KG1 (cell line): Measurements from ENCODE around the gene DBNDD2.
A peak's percentile ranks its signal among the peaks of the same experiment; 100 is the strongest.

ENCODE experiments used
- DNase-seq: peaks from one replicate; lab custom pipeline; 2025; lab: John Stamatoyannopoulos, UW

DBNDD2 gene

DNA sequence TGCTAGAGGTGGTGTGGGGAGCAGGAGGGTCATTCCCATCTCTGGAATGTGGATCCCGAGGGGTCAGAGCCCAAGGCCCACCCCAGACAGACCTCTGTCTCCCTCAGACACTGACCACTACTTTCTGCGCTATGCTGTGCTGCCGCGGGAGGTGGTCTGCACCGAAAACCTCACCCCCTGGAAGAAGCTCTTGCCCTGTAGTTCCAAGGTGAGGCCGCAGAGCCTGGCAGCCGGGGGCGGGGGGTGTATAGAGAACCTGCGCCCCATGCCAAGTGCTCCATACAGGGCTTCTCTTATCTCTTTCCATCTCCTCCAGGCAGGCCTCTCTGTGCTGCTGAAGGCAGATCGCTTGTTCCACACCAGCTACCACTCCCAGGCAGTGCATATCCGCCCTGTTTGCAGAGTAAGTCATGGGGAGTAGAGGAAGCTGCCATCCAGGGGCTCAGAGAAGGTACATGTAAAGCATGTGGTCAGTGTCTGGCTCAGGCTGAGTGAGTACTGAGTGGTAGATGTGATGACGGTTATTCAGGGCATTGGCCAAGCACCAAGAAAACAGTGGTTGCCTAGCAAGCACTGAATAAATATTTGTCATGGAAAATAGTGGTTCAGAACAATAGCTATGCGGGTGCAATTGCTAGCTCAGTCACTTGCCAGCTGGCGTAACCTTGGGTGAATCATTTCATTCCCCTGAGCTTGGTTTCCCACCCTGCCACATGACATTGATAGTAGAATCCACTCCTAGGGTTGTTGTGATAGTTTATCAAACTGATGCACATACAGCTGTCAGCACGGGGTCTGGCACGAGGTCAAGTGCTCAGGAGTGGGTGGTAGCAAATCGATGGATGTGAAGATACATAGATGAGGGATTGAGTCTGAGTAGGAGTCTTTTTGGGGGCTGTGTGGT is 11.4 kb downstream of the DBNDD2 start:
- DNase-seq, result no peak

GRCh38 chr20:45420125-45420524 is 12.0 kb downstream of the DBNDD2 start:
- DNase-seq, result no peak

DNA sequence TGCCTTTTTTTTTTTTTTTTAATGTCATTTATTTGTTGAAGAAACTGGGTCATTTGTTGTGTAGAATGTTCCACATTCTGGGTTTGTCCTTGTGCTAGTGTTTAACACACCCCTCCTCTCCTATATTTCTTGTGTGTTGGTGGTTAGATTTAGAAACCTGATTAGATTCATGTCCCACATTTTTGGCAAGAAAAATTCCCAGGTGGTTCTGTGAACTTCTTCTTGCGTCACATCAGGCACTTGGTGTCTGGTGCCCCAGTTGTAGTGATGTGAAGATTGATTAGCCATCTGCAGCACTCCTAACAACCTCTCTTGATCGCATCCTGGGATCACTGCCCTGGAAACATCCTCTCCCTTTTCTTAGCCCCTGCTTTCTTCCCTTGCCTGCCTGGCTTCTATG is 15.6 kb downstream of the DBNDD2 start:
- DNase-seq, result no peak

DNA sequence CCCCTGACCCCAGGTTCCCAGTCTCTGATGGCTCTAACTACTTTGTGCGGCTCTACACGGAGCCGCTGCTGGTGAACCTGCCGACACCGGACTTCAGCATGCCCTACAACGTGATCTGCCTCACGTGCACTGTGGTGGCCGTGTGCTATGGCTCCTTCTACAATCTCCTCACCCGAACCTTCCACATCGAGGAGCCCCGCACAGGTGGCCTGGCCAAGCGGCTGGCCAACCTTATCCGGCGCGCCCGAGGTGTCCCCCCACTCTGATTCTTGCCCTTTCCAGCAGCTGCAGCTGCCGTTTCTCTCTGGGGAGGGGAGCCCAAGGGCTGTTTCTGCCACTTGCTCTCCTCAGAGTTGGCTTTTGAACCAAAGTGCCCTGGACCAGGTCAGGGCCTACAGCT is 17.5 kb downstream of the DBNDD2 start:
- DNase-seq, result no peak

- no peak for DNase-seq
These were observed 18.4 kb downstream of the DBNDD2 start for GRCh38 chr20:45426320-45427016.

GRCh38 chr20:45427236-45428149 is 19.4 kb downstream of the DBNDD2 start:
- no peak for DNase-seq

GRCh38 chr20:45429618-45430017 is 21.5 kb downstream of the DBNDD2 start:
- no peak for DNase-seq

DNA sequence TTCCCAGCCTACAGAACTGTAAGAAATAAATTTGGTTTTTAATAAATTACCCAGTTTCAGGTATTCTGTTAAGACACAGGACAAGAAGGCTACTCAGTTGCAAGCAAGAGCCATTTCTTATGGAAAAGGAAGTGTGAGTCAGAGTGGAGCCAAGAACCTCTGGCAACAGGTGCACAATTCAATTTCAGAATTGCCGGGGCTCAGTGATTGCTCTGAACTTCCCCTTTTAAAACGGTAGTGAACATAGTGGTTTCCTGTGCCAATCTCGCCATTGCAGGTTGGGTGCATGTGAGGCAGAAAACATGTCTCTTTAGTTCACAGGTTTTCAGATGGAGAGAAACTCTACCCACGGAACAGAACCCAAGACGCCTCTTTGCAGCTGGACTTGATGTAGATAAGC is 24.2 kb downstream of the DBNDD2 start:
- peak; percentile 48 for DNase-seq

DNA sequence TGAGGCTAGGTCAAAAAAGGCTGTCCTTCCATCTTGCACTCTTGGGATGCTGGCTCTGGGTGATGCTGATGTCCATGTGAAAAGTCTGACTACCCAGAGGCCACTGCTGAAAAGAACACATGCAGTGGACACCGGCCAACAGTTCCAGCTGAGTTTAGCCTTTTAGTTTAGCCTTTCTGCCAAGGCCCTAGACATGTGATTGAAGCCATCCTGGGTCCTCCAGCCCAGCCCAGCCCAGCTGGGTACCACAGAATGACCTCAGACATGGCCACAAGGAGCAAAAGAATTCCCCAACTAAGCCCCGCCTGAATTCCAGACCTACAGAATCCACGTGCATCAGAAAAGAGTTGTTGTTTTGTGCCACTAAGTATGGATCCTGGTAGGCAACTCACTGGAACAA is 25.2 kb downstream of the DBNDD2 start:
- no peak for DNase-seq

DNA sequence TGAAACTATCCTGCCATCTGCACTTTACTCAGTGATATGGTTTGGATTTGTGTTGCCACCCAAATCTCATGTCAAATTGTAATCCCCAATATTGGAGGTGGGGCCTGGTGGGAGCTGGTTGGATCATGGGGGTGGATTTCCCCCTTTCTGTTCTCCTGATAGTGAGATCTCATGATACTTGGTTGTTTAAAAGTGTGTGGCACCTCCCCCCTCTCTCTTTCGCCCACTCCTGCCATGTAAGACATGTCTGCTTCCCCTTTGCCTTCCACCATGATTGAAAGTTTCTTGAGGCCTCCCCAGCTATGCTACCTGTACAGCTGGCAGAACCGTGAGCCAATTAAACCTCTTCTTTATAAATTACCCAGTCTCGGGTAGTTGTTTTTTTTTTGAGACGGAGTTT is 25.9 kb downstream of the DBNDD2 start:
- no peak for DNase-seq

GRCh38 chr20:45436732-45437485 is 28.8 kb downstream of the DBNDD2 start:
- peak; percentile 63 for DNase-seq

DNA sequence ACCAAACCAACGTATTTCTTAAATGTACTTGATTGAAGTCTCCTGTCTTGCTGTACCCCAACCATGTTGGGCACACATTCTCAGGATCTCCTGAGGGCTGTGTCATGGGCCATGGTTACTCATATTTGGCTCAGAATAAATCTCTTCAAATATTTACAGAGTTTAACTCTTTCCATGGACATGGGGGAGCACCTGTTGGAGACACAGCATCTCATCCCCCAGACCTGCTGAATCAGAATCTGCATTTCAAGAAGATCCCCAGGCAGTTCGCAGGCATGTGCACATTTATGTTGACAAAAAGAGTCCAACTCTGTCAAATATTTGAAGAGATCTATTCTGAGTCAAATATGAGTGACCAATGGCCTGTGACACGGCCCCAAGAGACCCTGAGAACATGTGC is 32.3 kb downstream of the DBNDD2 start:
- DNase-seq, result no peak

GRCh38 chr20:45440891-45441685 is 33.0 kb downstream of the DBNDD2 start:
- no peak for DNase-seq

- no peak for DNase-seq
These were observed 33.7 kb downstream of the DBNDD2 start for GRCh38 chr20:45441746-45442145.

DNA sequence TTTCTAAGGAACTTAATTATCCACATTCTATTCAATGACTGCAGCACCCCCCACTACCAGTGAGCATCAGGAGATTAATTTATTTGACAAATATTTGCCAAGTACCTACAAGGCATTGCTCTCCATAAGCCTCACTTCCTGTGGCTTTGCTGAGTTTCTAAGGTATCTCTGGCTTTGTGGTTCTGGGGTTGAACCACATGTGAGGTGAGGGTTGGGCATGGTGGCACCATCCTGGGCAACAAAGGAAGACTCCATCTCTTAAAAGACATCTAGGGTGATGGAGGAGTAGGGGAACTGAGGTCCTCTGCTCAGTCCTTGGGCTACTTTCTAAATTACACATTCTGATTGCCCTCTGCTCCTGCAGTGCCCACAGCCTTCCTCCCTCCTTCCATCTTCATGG is 36.0 kb downstream of the DBNDD2 start:
- no peak for DNase-seq

DNA sequence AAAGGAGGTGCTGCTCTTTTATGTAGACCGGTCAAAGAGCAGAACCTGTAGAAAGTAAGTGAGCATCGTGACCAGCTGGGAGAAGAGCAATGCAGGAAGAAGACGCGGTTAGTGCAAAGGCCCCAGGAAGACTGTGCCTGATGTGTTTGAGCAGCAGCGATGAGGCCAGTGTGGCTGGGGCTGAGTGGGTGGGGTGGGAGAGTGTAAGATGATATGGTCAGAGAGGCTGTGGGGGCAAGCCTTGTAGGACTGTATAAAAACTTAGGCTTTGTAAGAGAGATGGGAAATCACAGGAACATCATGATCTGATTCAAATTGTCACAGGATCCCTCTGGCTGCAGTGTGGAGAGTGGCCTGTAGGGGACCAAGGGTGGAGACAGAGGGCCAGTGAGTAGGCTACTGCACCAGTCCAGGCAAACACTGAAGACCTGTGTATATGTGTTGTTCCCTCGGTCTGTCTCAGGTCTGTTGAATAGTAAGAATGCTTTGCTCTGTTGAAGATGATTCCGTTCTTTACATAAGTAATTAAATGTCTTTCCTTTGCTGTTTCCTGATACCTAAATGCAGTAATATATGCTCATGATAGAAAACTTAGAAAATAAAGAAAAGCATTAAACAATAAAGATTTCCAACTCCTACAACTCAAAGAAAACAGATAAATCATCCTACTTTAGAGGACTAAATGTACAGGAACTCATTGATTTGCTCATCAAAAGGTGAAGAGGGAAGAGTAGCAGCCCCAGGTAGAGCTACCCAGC is 37.9 kb downstream of the DBNDD2 start:
- DNase-seq, result no peak

DNA sequence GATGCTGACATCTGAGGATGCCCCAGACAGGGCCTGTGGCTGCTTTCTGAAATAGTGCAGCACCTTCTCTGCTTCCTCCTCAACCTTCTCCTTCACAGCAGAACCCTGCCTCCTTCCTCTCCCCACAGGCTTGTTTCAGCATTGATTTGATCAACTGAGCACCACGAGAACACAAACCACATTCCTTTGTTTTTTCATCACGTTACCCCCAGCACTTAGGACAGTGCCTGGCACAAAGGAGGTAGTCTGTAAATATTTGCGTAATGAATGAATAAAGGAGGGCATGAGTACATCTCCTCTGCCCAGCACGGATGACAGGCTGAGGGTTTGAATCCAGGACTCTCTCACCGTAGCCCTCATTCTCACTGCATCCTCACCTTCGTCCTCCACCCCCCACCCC is 40.2 kb downstream of the DBNDD2 start:
- DNase-seq, result no peak

- DNase-seq, result no peak
These were observed 41.4 kb downstream of the DBNDD2 start for GRCh38 chr20:45449528-45449927.

DNA sequence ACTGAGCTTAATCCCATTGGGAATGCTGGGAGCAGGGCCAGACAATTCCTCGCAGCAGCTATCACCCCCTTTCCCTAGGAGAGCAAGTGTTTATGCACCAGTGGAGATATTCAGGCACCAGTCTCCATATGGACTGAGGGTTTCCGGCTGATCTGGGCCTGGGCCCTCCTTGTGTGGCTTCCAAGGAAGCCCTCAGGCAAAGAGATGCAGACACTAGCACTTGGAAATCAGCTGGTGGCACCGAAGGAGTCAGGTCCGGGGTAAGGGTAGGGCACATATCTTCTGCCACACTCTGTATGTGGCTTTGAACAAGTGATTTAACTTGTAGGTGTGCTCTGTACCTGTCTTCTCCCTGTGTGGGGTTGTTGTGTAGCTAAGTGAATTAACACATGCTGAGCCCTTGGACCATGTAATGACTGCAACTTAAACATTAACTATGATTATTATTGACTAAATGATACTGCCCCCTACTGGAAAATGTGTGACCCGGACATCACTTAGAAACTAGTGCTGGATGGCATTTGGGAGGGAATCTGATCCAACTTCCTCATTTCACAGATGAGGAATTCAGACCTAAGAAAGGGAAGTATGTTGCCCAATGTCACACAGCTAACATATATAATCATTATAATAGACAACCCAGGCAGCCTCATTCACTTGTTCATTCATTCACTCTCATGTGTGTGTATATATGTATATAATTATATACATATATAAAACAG is 42.2 kb downstream of the DBNDD2 start:
- peak; percentile 56 for DNase-seq
